Tibial artery (tissue), 4 donors: ENCODE measurements around the gene TULP4.
A peak's percentile ranks its signal among the peaks of the same experiment; 100 is the strongest.

ENCODE experiments used
- DNase-seq, 2 donors: peaks; one replicate each; pipeline ENCODE4 v3.0.0-alpha.2; 2019
- H3K27ac ChIP-seq, 2 donors: fragments of 200-600 bp; sonication (generic) in 1 of 2; 1 replicate in 1 of 2; 2 replicates in 1 of 2; pipeline ENCODE4 v1.5.1; 2018 to 2019; ENCODE audit warnings: mild to moderate bottlenecking in 1 of 2
- H3K27me3 ChIP-seq, 2 donors: fragments of 200-600 bp; sonication (generic) in 1 of 2; one replicate each; pipeline versions ENCODE4 v1.5.1 to v1.6.0; 2016 to 2019
- H3K36me3 ChIP-seq, 3 donors: fragments of 200-600 bp; sonication (generic) in 2 of 3; one replicate each; pipeline ENCODE4 v1.5.1; 2016 to 2019; ENCODE audit warnings: mild to moderate bottlenecking in 2 of 3
- H3K4me1 ChIP-seq, 4 donors: fragments of 200-600 bp; sonication (generic) in 2 of 4; 1 replicate in 3 of 4; 2 replicates in 1 of 4; pipeline ENCODE4 v1.5.1; 2016 to 2019
- H3K4me3 ChIP-seq, 2 donors: fragments of 200-600 bp; sonication (generic) in 1 of 2; 1 replicate in 1 of 2; 2 replicates in 1 of 2; pipeline ENCODE4 v1.5.1; 2018 to 2019; ENCODE audit warnings: mild to moderate bottlenecking in 2 of 2
- H3K9me3 ChIP-seq, 3 donors: fragments of 200-600 bp; sonication (generic) in 1 of 3; one replicate each; pipeline ENCODE4 v1.5.1; 2016 to 2019
- CTCF ChIP-seq, 2 experiments: fragments of 200-600 bp in 1 of 2; fragments of 450-650 bp in 1 of 2; IDR thresholded peaks; one replicate each; pipeline ENCODE4 v1.5.1; 2017 to 2019; ENCODE audit warnings: antibody characterized with exemption in 2 of 2, mild to moderate bottlenecking in 1 of 2, moderate library complexity in 1 of 2
- intact Hi-C: fragments of 100-400 bp; cut with DNase I; formaldehyde crosslinking; loops from one replicate; pipeline ENCODE4 v1.15.0; 2023; ENCODE audit warnings: low total_unique reads

The TULP4 gene

GRCh38 chr6:158408552-158409130 lies 96.4 kb downstream of the TULP4 start:
- Histone ChIP-seq H3K9me3 (no peaks in the 10 kb centered on the region), H3K27ac (no peak overlapping the region), H3K36me3 (peaks cover 0 to 6% (median 4%) of the 10 kb centered on the region in 3 donors), H3K4me1 (peaks cover 0 to 26% (median 11%) of the 10 kb centered on the region in 4 donors), H3K27me3 (no peaks in the 10 kb centered on the region), H3K4me3 (no peak overlapping the region)
- TF ChIP-seq CTCF (IDR thresholded peaks at IDR 0.05), result no peak
- DNase-seq, result peak in 1 of 2 donors; percentile 24
- intact Hi-C loops, result no loop called here

GRCh38 chr6:158409451-158409850 lies 97.2 kb downstream of the TULP4 start:
- Histone ChIP-seq H3K4me1 (peaks cover 0 to 26% (median 11%) of the 10 kb centered on the region in 4 donors), H3K9me3 (no peaks in the 10 kb centered on the region), H3K27ac (no peak overlapping the region), H3K4me3 (no peak overlapping the region), H3K27me3 (no peaks in the 10 kb centered on the region), H3K36me3 (peaks cover 0 to 13% (median 11%) of the 10 kb centered on the region in 3 donors)
- DNase-seq, result no peak
- intact Hi-C loops, result no loop called here
- no peak for TF ChIP-seq CTCF (IDR thresholded peaks at IDR 0.05)

GRCh38 chr6:158410784-158411183 lies 98.5 kb downstream of the TULP4 start:
- H3K4me1 ChIP-seq, result peaks cover 0 to 20% (median 7%) of the 10 kb centered on the region in 4 donors
- intact Hi-C loops, result no loop called here

GRCh38 chr6:158411998-158412397 lies 99.7 kb downstream of the TULP4 start:
- Histone ChIP-seq H3K4me3 (no peak overlapping the region), H3K9me3 (no peaks in the 10 kb centered on the region), H3K36me3 (peaks cover 0 to 24% (median 11%) of the 10 kb centered on the region in 3 donors), H3K4me1 (peaks cover 0 to 18% (median 5%) of the 10 kb centered on the region in 4 donors), H3K27ac (no peak overlapping the region), H3K27me3 (no peaks in the 10 kb centered on the region)
- no peak for TF ChIP-seq CTCF (IDR thresholded peaks at IDR 0.05)
- intact Hi-C loops, result no loop called here
- no peak for DNase-seq

More at GRCh38 chr6:158410784-158411183, 98.5 kb downstream of the TULP4 start:
- H3K36me3 ChIP-seq, result peaks cover 0 to 13% (median 11%) of the 10 kb centered on the region in 3 donors
- no peaks in the 10 kb centered on the region for H3K9me3 ChIP-seq
- no peak overlapping the region for H3K4me3 ChIP-seq
- no peaks in the 10 kb centered on the region for H3K27me3 ChIP-seq
- no peak for TF ChIP-seq CTCF (IDR thresholded peaks at IDR 0.05)
- no peak overlapping the region for H3K27ac ChIP-seq
- no peak for DNase-seq

GRCh38 chr6:158413028-158413427 lies 100.8 kb downstream of the TULP4 start:
- intact Hi-C loops, result no loop called here
- peaks cover 0 to 25% (median 11%) of the 10 kb centered on the region in 3 donors for H3K36me3 ChIP-seq
- H3K27me3 ChIP-seq, result no peaks in the 10 kb centered on the region
- peaks cover 0 to 18% (median 5%) of the 10 kb centered on the region in 4 donors for H3K4me1 ChIP-seq
- no peak for TF ChIP-seq CTCF (IDR thresholded peaks at IDR 0.05)
- H3K9me3 ChIP-seq, result no peaks in the 10 kb centered on the region
- H3K4me3 ChIP-seq, result no peak overlapping the region
- no peak for DNase-seq
- no peak overlapping the region for H3K27ac ChIP-seq
